Tibial nerve (tissue), 4 donors: Measurements from ENCODE around the gene GDAP1L1.

ENCODE experiments used
- CTCF ChIP-seq, 5 experiments: fragments of 200-600 bp in 3 of 5; fragments of 450-650 bp in 2 of 5; sonication (generic) in 3 of 5; IDR thresholded peaks; one replicate each; pipeline ENCODE4 v1.5.1; 2016 to 2019; ENCODE audit warnings: antibody characterized with exemption in 5 of 5, mild to moderate bottlenecking in 3 of 5, moderate library complexity in 2 of 5
- EP300 ChIP-seq, 2 donors: sonication (generic); formaldehyde crosslinking; IDR thresholded peaks; one replicate each; pipeline ENCODE4 v1.6.1; 2017; ENCODE audit warnings: antibody characterized with exemption in 2 of 2, mild to moderate bottlenecking in 1 of 2
- POLR2A ChIP-seq, 2 donors: fragments of 450-650 bp; IDR thresholded peaks; one replicate each; pipeline ENCODE4 v1.6.1; 2017; ENCODE audit warnings: antibody characterized with exemption in 2 of 2, mild to moderate bottlenecking in 2 of 2, moderate library complexity in 2 of 2

GRCh38 chr20:44212792-44213191, 34.3 kb upstream of the GDAP1L1 start:
- no peak for TF ChIP-seq CTCF (IDR thresholded peaks at IDR 0.05)
- no peak for TF ChIP-seq EP300 (IDR thresholded peaks at IDR 0.05)
- no peak for TF ChIP-seq POLR2A (IDR thresholded peaks at IDR 0.05)
